HG02588 (cell line): ENCODE data around the gene PIM3.

Source experiments
- ATAC-seq: cut with Tn5 transposase; IDR thresholded peaks from one replicate; pipeline ENCODE4 v1.9.1; 2021; ENCODE audit warnings: mild to moderate bottlenecking, moderate library complexity; ENCODE audit not compliant: unreplicated experiment

PIM3 gene

DNA sequence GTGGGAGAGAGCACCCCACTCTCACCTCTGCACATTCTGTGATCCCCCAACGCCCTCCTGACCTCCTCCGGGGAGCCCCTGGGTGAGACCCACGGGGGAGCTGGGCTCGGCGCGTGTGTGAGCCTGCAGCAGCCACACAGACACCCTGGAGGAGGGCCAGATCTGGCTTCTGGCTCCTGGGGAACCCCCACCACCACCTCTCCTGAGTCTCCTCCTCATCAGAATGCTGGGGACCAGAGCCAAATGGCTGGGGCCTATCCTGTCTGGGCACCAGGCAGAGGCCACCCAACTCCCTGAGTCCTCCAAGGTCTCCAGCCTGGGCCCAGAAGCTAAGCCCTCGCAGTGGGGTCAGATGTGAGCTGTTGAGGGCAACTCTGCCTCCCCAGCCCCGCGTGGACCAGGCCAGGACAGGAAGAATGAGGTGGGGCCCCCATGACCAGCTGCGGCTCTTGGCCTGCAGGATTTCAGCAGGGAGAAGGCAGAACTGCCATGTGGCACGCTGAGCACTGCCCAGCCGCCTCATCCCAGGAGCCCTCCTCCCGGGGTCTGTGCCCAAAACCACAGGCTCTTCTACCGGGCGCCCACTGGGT lies 5.5 kb upstream of the PIM3 start:
- no peak for ATAC-seq

DNA sequence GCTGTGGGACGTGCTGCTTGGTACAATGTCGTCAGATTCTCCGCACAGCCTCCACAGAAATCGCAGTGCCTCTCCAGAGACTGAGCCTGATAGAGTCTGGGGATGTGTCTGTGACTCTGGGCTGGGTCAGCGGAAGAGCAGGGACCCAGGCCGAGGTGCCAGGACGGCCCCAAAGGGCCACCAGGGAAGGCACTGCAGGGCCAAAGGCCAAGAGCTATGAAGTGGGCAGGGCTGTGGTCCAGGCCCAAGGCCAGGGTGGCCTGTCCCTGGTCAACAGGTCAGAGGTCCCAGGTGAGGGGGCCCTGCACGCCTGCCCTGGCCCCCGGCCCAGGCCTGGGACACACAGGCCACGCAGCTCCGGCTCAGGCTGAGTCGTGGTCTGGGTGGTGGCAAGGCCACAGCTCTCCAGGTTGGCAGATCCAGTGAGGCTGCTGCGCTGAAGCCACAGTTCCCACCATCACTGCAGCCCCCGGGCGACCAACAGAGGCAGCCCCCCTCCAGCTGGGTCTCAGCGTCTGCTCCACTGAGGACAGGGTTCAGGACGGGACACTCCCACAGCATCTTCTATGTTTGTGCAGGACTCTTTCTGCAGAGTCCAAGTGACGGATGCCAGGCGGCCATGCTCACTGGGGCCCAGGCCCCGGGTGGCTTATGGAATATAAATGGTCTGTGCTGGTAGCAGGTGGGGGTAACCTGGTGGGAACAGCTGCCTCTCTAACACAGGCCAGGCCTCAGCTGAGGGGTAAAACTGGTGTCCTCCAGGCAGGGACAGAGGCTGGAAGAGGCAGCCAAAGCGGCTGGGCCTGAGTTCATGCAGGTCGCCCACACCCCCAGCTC lies 4.8 kb upstream of the PIM3 start:
- ATAC-seq, result no peak

DNA sequence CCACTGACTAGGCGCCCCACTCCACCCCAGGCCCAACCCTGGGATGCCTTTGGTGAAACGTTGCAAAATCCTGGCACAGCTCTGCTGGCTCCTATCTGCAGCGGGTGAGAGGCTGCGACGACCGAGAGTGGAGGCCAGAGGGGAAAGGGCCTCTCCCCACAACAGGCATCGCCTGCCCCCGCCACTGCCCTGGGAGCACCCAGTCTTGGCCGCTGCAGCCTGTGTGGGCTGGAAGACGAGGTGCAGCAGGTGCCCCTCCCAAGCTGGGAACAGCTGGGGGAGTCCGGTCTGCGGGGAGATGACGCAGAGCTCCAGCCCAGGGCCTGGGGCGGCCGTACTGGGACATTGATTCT lies 4.2 kb upstream of the PIM3 start:
- no peak for ATAC-seq

GRCh38 chr22:49956914-49957825 lies 3.4 kb upstream of the PIM3 start:
- ATAC-seq, result no peak

GRCh38 chr22:49957826-49958365 lies 2.7 kb upstream of the PIM3 start:
- ATAC-seq, result no peak

DNA sequence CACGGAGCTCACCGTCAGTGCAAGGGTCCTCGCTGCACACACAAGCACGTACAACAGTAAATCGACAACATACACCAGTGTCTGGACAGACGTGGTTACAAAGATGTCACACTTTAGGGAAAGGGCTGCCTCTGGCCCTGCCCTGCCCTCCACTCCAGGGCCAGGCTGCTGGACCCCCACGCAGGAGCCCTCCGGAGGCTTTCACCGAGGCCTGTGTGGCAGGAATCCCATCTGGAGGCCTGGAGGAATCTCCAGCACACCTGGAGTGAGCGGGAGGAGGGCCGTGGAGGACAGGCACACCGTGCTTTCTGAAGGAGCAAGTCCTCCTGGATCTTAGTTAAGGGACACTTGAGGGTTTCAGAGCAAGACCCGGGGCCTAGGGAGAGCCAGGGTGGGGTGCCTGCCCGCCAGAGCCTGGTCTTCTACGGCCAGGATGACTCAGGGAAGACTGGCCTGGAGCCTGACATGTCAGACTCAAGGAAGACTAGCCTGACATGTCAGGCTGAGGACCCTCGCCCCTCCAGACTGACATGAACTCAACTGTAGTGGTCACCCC lies 2.1 kb upstream of the PIM3 start:
- ATAC-seq, result no peak

DNA sequence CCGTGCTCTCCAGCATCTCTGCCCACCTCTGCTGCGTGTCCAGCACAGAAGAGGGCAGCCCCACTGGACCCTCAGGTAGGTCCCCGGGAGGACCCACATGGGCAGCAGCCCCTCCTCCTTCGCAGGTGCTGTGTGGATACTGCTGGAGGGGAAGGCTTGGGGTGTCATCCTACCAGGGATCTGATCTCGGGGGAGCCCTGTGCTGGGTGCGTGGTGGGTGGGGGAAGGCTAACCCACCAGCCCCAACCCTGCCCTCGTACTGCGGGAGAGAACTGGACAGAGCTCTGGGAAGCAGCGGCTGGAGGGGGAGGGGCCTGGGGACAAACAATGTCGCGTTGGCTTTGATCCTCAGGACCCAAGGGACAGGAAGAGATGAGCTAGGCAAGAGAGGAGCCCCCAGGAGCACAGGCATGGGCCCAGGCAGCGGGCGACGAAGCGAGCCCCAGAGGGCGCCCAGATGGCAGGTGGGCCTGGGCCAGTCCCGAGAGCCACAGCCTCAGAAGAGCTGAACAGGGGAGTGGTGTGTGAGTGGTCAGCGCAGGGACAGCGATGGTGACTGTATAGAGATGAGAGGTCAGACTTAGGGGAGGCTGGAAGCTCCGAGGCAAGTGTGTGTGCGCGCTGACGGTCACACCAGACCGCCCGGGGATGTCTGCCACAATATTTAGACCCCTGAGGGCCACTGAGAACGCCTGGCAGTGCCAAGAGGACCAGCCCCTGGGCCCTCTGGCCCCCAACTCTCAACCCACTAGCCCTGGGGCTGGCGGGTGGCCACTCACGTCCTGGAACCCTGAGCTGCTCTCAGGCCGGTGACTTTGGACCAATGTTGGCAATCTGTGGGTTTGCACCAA lies 1.4 kb upstream of the PIM3 start:
- no peak for ATAC-seq

DNA sequence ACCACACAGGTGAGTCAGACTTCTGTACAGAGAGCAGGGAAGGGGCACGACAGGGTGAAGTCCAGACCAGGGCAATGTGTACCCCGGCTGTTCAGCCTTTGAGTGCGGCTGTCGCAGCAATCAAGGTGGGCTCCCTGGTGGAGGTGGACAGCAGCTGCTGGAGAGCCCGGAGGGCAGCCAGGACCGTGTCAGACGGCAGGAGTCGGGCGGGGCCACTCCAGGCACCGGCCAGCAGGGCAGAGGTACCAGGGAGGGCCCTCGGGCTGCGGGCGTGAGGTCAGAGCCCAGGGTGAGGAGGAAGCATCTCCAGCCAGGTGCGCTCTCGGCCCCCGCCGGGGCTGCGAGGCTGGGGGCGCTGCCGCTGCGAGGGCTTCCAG lies 802 bp upstream of the PIM3 start:
- ATAC-seq, result peak; percentile 1

DNA sequence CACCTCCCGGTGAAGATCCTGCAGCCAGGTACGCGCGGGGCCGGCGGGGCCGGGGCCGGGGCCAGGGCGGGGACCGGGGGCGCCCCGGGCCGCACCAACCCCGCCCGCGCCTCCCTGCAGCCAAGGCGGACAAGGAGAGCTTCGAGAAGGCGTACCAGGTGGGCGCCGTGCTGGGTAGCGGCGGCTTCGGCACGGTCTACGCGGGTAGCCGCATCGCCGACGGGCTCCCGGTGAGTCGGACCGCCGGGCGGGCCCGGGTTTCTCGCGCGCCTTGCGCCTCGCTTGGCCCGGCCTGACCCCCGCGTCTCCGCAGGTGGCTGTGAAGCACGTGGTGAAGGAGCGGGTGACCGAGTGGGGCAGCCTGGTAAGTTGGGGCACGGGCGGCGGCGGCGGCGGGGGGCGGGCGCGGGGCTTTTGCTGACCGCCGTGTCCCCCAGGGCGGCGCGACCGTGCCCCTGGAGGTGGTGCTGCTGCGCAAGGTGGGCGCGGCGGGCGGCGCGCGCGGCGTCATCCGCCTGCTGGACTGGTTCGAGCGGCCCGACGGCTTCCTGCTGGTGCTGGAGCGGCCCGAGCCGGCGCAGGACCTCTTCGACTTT lies 531 bp downstream of the PIM3 start:
- peak; percentile 0 for ATAC-seq

DNA sequence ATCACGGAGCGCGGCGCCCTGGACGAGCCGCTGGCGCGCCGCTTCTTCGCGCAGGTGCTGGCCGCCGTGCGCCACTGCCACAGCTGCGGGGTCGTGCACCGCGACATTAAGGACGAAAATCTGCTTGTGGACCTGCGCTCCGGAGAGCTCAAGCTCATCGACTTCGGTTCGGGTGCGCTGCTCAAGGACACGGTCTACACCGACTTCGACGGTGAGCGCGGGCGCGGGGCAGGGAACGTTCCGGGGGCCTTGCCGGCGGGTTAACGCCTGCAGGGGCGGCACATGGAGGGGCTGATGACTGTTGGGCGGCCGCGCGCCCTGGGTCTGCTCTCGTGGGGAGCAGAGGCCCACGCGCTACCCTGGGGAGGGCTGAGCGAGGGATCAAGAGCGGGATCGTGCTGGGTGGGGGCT lies 1.0 kb downstream of the PIM3 start:
- ATAC-seq, result no peak

- ATAC-seq, result no peak
Measured at GRCh38 chr22:49962012-49962750, 1.6 kb downstream of the PIM3 start.

- ATAC-seq, result no peak
Measured at GRCh38 chr22:49962751-49963646, 2.4 kb downstream of the PIM3 start.

- ATAC-seq, result no peak
Measured at GRCh38 chr22:49963647-49964026, 3.1 kb downstream of the PIM3 start.

DNA sequence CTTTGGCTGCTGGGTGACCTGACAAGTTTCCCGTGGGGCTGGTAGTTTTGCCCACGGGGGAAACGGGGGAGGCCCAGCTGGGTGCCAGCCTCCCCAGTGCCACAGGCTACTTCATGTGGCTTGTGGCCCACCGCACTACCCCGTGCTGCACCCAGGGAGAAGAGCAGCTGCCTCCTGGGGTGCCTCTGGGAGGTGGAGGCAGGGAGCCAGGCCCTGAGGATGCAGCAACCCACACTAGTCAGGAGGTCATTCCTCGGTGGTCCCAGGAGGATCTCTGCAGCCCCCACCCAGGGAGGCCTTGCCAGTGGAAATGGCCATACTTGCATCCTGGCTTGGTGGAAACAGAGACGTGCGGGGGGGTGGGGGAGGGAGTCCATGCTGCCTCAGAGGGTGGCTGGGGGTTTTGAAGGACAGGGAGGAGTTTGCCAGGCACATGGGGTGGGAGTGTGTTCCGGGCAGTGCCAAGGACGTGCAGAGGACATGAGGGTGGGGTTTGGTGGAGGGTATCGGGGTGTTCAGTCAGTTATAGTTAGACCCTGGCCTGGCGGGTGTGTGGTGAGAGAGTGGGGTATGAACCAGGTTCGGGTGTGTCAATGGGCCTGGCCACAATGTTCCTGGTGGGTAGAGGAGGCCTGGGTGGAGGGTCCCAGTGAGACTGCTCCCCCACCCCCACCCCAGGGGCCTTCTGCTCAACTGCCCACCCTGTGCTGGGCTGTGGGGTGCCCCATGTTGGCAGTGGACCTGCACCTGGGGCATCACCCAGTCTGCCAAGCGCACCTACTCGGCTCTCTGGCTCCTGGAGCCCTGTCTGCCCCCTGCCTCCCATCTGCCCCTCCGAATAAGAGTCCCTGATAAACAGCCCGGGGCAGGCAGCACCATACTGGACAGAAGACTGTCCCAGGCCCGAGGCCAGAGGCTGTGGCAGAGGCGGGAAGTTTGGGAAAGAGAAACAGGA lies 3.8 kb downstream of the PIM3 start:
- no peak for ATAC-seq

- no peak for ATAC-seq
Measured at GRCh38 chr22:49965091-49966040, 4.8 kb downstream of the PIM3 start.
